HepG2 (cell line): Measurements from ENCODE around the gene SYNDIG1. TPM values are rescaled to one million over a fixed set of nuclear protein-coding genes. Genes with fewer than 3 reads are reported as not detected.

Experiments used
- ATAC-seq: fragments of 200-7000 bp; cut with Tn5 transposase; 3 replicates; pipeline ENCODE4 v1.9.1; 2020; ENCODE audit warnings: mild to moderate bottlenecking, moderate library complexity
- BruUV-seq: library from RNA; stranded (reverse); fragments of 400-500 nt; replicated peaks from 2 replicates; lab custom pipeline; 2021; lab: Mats Ljungman, UMichigan
- CTCF ChIA-PET: fragments of 300-600 bp; formaldehyde crosslinking; extraction: SDS; loops from one replicate; lab custom pipeline; 2021; ENCODE audit warnings: low total read pairs, inconsistent platforms, low intra/inter-chr PET ratio; lab: Yijun Ruan, JAX
- POLR2A ChIA-PET: fragments of 350-600 bp; sonication (Branson Sonifier 250); formaldehyde crosslinking; loops from one replicate; lab custom pipeline; 2020; ENCODE audit warnings: antibody characterized with exemption, inconsistent platforms; lab: Yijun Ruan, JAX
- DNase-seq: peaks from one replicate; pipeline ENCODE4 v3.0.0-alpha.2; 2015; ENCODE audit warnings: low spot score
- FAIRE-seq: peaks from 3 replicates; lab custom pipeline; 2011; peaks lifted over from hg19 to GRCh38; lab: Jason Lieb, UNC
- H2AFZ ChIP-seq: one replicate; pipeline ENCODE4 v1.6.1; 2011; ENCODE audit warnings: low read length, inconsistent platforms
- H3K27ac ChIP-seq: fragments of 300-600 bp; 3 replicates; pipeline ENCODE4 v1.8.0; 2011; ENCODE audit warnings: mixed run types, mild to moderate bottlenecking, mixed read lengths, low read length, inconsistent platforms; ENCODE audit not compliant: insufficient read depth; ENCODE audit errors: extremely low read length
- H3K27me3 ChIP-seq, 2 experiments: fragments of 200-600 bp in 1 of 2; 2 replicates in 1 of 2; 3 replicates in 1 of 2; pipeline versions ENCODE4 v1.6.0 to v1.8.0; 2011; ENCODE audit warnings: low read length in 2 of 2, mild to moderate bottlenecking in 2 of 2, moderate library complexity in 2 of 2, inconsistent platforms in 1 of 2; ENCODE audit not compliant: insufficient read depth in 2 of 2, control insufficient read depth in 1 of 2
- H3K36me3 ChIP-seq, 2 experiments: fragments of 200-600 bp in 1 of 2; replicated peaks in 1 of 2; 2 replicates in 1 of 2; 3 replicates in 1 of 2; pipeline versions ENCODE4 v1.5.1 to v1.8.0; 2011; ENCODE audit warnings: low read length in 2 of 2, inconsistent platforms in 1 of 2; ENCODE audit not compliant: insufficient read depth in 2 of 2, control insufficient read depth in 1 of 2
- H3K4me1 ChIP-seq: 2 replicates; pipeline ENCODE4 v1.5.1; 2012; ENCODE audit warnings: low read length, inconsistent platforms; ENCODE audit not compliant: insufficient read depth
- H3K4me2 ChIP-seq: 2 replicates; pipeline ENCODE4 v1.6.0; 2011; ENCODE audit warnings: low read depth, low read length, inconsistent platforms
- H3K4me3 ChIP-seq, 3 experiments: fragments of 200-600 bp in 1 of 3; sonication (generic), shearing (Covaris generic) in 1 of 3; replicated peaks in 1 of 3; 2 replicates each; pipeline ENCODE4 v1.5.1; 2011 to 2016; ENCODE audit warnings: low read length in 3 of 3, inconsistent platforms in 2 of 3, low read depth in 2 of 3, mild to moderate bottlenecking in 2 of 3, control low read depth in 1 of 3, mixed read lengths in 1 of 3; ENCODE audit not compliant: insufficient read depth in 1 of 3
- H3K79me2 ChIP-seq: one replicate; pipeline ENCODE4 v1.6.1; 2011; ENCODE audit warnings: low read length, inconsistent platforms; ENCODE audit not compliant: insufficient read depth
- H3K9ac ChIP-seq: 2 replicates; pipeline ENCODE4 v1.6.0; 2011; ENCODE audit warnings: mild to moderate bottlenecking, low read depth, low read length, inconsistent platforms; ENCODE audit not compliant: insufficient read depth
- H3K9me3 ChIP-seq: 2 replicates; pipeline ENCODE4 v1.5.1; 2012; ENCODE audit warnings: mild to moderate bottlenecking, low read length
- H4K20me1 ChIP-seq: 2 replicates; pipeline ENCODE4 v1.6.0; 2011; ENCODE audit warnings: inconsistent platforms, mild to moderate bottlenecking, low read length, moderate library complexity; ENCODE audit not compliant: insufficient read depth
- BCL6 ChIP-seq: IDR thresholded peaks from 2 replicates; pipeline ENCODE4 v1.6.1; 2016; ENCODE audit warnings: missing genetic modification reagents, missing compliant biosample characterization
- CREB1 ChIP-seq, 2 experiments: fragments of 450-650 bp in 1 of 2; IDR thresholded peaks; 2 replicates each; pipeline ENCODE4 v1.6.1; 2016 to 2017; ENCODE audit warnings: control low read depth in 1 of 2, mild to moderate bottlenecking in 1 of 2, missing compliant biosample characterization in 1 of 2, missing genetic modification characterization in 1 of 2
- ESRRA ChIP-seq: sonication (generic); formaldehyde crosslinking; IDR thresholded peaks from 2 replicates; pipeline ENCODE4 v1.5.1; 2020; ENCODE audit warnings: mild to moderate bottlenecking, low read depth, missing genetic modification reagents
- FOXC1 ChIP-seq: sonication (generic); formaldehyde crosslinking; IDR thresholded peaks from 2 replicates; pipeline ENCODE4 v1.8.0; 2022; ENCODE audit warnings: mild to moderate bottlenecking, missing genetic modification reagents, borderline replicate concordance
- LBX2 ChIP-seq: sonication (generic); formaldehyde crosslinking; IDR thresholded peaks from 2 replicates; pipeline ENCODE4 v1.5.0; 2020; ENCODE audit warnings: missing genetic modification reagents, mild to moderate bottlenecking, borderline replicate concordance
- RNF219 ChIP-seq: sonication (generic); formaldehyde crosslinking; IDR thresholded peaks from 2 replicates; pipeline ENCODE4 v1.5.0; 2020; ENCODE audit warnings: mild to moderate bottlenecking, missing genetic modification reagents
- RORA ChIP-seq: sonication (generic); formaldehyde crosslinking; IDR thresholded peaks from 2 replicates; pipeline ENCODE4 v1.5.0; 2020; ENCODE audit warnings: mild to moderate bottlenecking, missing genetic modification reagents, moderate library complexity
- STAG1 ChIP-seq: sonication (generic); formaldehyde crosslinking; IDR thresholded peaks from 2 replicates; pipeline ENCODE4 v1.4.0; 2020; ENCODE audit warnings: missing genetic modification reagents
- ZBTB40 ChIP-seq, 2 experiments: fragments of 450-650 bp in 1 of 2; sonication (generic) in 1 of 2; formaldehyde crosslinking in 1 of 2; IDR thresholded peaks; 2 replicates each; pipeline versions ENCODE4 v1.6.1 to v1.8.0; 2016 to 2022; ENCODE audit warnings: antibody characterized with exemption in 1 of 2, mild to moderate bottlenecking in 1 of 2, missing genetic modification reagents in 1 of 2
- ZFP1 ChIP-seq: IDR thresholded peaks from 2 replicates; pipeline ENCODE4 v1.6.1; 2016
- ZNF232 ChIP-seq: sonication (generic); formaldehyde crosslinking; IDR thresholded peaks from 2 replicates; pipeline ENCODE4 v1.4.0; 2020; ENCODE audit warnings: missing genetic modification reagents, borderline replicate concordance
- WGBS: methylation state at CpG from one replicate; pipeline ENCODE4 v1.1.6; 2017; ENCODE audit warnings: low lambda C conversion rate; 5-methylcytosine and 5-hydroxymethylcytosine counted together
- in situ Hi-C: cut with HindIII; loops from 2 replicates; pipeline ENCODE4 v1.10.0; 2017; ENCODE audit warnings: low pct_unique_long_range_greater_than_20kb; ENCODE audit not compliant: extremely low pct_ligation_motif_present
- intact Hi-C: fragments of 100-400 bp; cut with micrococcal nuclease; formaldehyde crosslinking; loops from one replicate; pipeline ENCODE4 v1.10.0; 2022; ENCODE audit not compliant: unreplicated experiment
- polyA plus RNA-seq, 8 experiments: library from polyadenylated mRNA; depleted of rRNA in 3 of 8; stranded (reverse) in 7 of 8; unstranded in 1 of 8; fragments of >200 nt; fragmentation: Illumina TruSeq in 4 of 8; extraction: Trizol in 4 of 8; gene quantifications; 2 replicates each; pipeline versions ENCODE4 v1.2.1 to v1.2.3, GENCODE V29; 2011 to 2016; ENCODE audit warnings: low read depth in 4 of 8, missing spikeins in 1 of 8, mixed read lengths in 1 of 8; ENCODE audit not compliant: insufficient read depth in 1 of 8
- total RNA-seq, 5 experiments: library from RNA; depleted of rRNA; stranded (reverse); fragments of >200 nt; fragmentation: Illumina TruSeq; extraction: Trizol; gene quantifications; 2 replicates each; pipeline ENCODE4 v1.2.3, GENCODE V29; 2016; ENCODE audit warnings: low read depth in 1 of 5

The SYNDIG1 gene
- total and polyA plus RNA-seq, 2 of the 13 experiments (the other 11 are each of a cell fraction or from before 2014, with no cell fraction given): not detected

GRCh38 chr20:24528583-24529368 is 59.3 kb downstream of the SYNDIG1 start:
- no TSS peak for BruUV-seq
- WGBS: 13% methylated on average over 3 of the region's 3 CpGs
- H3K4me1 ChIP-seq: no peaks in the 10 kb centered on the region
- no peaks in the 10 kb centered on the region for H4K20me1 ChIP-seq
- in situ Hi-C loops: no loop called here
- ATAC-seq (no peak), DNase-seq (no peak), FAIRE-seq (no peak)
- H3K27ac ChIP-seq: no peak overlapping the region
- H3K4me2 ChIP-seq: no peak overlapping the region
- CTCF ChIA-PET: no interaction called here
- peaks cover 0 to 4% of the 10 kb centered on the region in 2 experiments; a peak in 1 of 5 replicates for H3K27me3 ChIP-seq
- H3K9ac ChIP-seq: no peak overlapping the region
- no peak overlapping the region for H3K4me3 ChIP-seq
- intact Hi-C loops: no loop called here
- POLR2A ChIA-PET: no interaction called here
- no peaks in the 10 kb centered on the region for H3K9me3 ChIP-seq
- H2AFZ ChIP-seq: no peak overlapping the region
- H3K36me3 ChIP-seq: no peaks in the 10 kb centered on the region
- no peaks in the 10 kb centered on the region for H3K79me2 ChIP-seq
- TF ChIP-seq ZBTB40 (IDR thresholded peaks at IDR 0.05) (no peak), ZBTB40 (CRISPR knock-in tag; IDR thresholded peaks at IDR 0.05) (no peak), RNF219 (CRISPR knock-in tag) (no peak), RORA (no peak), ZFP1 (CRISPR knock-in tag) (no peak), ESRRA (CRISPR knock-in tag) (no peak), CREB1 (IDR thresholded peaks at IDR 0.05) (peak; percentile 41; the same call in 1 of the 2 replicates), CREB1 (CRISPR knock-in tag; IDR thresholded peaks at IDR 0.05) (no peak), FOXC1 (CRISPR knock-in tag) (no peak), ZNF232 (CRISPR knock-in tag) (no peak), STAG1 (CRISPR knock-in tag) (no peak), LBX2 (CRISPR knock-in tag) (no peak), BCL6 (CRISPR knock-in tag) (no peak)
